ENCODE results near the gene SEMA6D. TPM values are rescaled to one million over a fixed set of nuclear protein-coding genes. Genes with fewer than 3 reads are reported as not detected.

SEMA6D gene
- total RNA-seq, 6 experiments from 2014 or later, result 0.74 to 4.4 (median 1.7) TPM

DNA sequence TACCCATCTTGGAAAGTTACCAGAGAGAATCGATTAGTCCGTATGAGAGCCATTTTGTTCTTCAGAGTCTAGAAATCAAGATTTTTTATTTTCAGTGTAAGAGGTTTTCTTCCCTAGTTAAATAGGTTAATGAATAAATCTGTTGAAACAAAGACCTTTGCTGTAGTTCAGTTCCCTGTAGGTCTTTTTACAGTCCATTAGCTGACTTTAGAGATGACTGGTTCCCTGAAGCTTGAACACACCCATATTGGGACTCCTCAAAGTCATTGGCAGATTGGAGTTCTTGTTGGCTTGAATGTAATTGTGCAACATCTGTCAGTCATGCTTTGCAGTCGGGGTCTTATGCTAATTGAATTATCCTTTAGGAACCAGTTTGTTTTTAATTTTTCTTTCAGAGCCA lies 45.3 kb downstream of the SEMA6D start:
- DNase-seq, result no peak
- Histone ChIP-seq H3K9me3 (no peaks in the 10 kb centered on the region), H3K4me1 (no peaks in the 10 kb centered on the region), H3K4me3 (no peak overlapping the region), H3K27me3 (no peaks in the 10 kb centered on the region), H3K36me3 (no peaks in the 10 kb centered on the region), H3K27ac (no peak overlapping the region)
- intact Hi-C loops (cut with DNase I), result no loop called here
- WGBS (ENCODE audit: insufficient coverage, low coverage, low lambda C conversion rate, missing lambda C conversion rate), result 44% methylated on average over 3 of the region's 3 CpGs
- ATAC-seq, result no peak
- no peak for TF ChIP-seq POLR2A (IDR thresholded peaks at IDR 0.05)
- TF ChIP-seq, protein P1, sequence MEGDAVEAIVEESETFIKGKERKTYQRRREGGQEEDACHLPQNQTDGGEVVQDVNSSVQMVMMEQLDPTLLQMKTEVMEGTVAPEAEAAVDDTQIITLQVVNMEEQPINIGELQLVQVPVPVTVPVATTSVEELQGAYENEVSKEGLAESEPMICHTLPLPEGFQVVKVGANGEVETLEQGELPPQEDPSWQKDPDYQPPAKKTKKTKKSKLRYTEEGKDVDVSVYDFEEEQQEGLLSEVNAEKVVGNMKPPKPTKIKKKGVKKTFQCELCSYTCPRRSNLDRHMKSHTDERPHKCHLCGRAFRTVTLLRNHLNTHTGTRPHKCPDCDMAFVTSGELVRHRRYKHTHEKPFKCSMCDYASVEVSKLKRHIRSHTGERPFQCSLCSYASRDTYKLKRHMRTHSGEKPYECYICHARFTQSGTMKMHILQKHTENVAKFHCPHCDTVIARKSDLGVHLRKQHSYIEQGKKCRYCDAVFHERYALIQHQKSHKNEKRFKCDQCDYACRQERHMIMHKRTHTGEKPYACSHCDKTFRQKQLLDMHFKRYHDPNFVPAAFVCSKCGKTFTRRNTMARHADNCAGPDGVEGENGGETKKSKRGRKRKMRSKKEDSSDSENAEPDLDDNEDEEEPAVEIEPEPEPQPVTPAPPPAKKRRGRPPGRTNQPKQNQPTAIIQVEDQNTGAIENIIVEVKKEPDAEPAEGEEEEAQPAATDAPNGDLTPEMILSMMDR (IDR thresholded peaks at IDR 0.05), result no peak

DNA sequence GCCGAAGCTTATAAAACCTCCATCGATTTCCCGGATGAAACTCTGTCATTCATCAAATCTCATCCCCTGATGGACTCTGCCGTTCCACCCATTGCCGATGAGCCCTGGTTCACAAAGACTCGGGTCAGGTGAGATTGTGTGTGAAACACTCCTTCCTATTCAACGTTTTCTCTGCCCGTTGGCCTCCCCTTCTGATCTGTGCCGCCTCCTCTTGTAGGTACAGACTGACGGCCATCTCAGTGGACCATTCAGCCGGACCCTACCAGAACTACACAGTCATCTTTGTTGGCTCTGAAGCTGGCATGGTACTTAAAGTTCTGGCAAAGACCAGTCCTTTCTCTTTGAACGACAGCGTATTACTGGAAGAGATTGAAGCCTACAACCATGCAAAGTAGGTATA lies 47.4 kb downstream of the SEMA6D start:
- 71% methylated on average over 13 of the region's 13 CpGs for WGBS (ENCODE audit: insufficient coverage, low coverage, low lambda C conversion rate, missing lambda C conversion rate)
- Histone ChIP-seq H3K36me3 (no peaks in the 10 kb centered on the region), H3K9me3 (no peaks in the 10 kb centered on the region), H3K4me1 (no peaks in the 10 kb centered on the region), H3K27me3 (no peaks in the 10 kb centered on the region), H3K4me3 (no peak overlapping the region), H3K27ac (no peak overlapping the region)
- TF ChIP-seq, protein P1 (IDR thresholded peaks at IDR 0.05), result no peak
- no peak for TF ChIP-seq POLR2A (IDR thresholded peaks at IDR 0.05)
- DNase-seq (no peak), ATAC-seq (no peak)
- intact Hi-C loops (cut with DNase I), result no loop called here

DNA sequence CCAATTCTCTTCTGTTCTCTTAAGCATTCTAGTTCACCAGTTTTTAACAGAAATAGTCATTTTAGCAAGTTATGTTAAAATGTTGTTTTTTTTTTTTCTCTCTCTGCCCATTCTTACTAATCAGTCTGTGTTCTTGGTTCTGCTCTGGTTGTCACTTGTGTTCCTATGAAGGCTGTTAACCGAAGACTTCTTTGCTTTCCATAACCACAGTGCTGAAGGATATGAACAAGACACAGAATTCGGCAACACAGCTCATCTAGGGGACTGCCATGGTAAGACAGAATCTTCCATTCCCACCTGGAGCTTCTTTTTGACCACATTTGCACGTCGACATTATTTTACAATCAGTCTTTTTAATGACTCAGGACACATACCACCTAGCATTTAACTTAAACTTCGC lies 49.1 kb downstream of the SEMA6D start:
- Histone ChIP-seq H3K36me3 (no peaks in the 10 kb centered on the region), H3K9me3 (no peaks in the 10 kb centered on the region), H3K4me3 (no peak overlapping the region), H3K27ac (no peak overlapping the region), H3K4me1 (no peaks in the 10 kb centered on the region), H3K27me3 (no peaks in the 10 kb centered on the region)
- intact Hi-C loops (cut with DNase I), result no loop called here
- no peak for DNase-seq
- 47% methylated on average over 5 of the region's 5 CpGs for WGBS (ENCODE audit: insufficient coverage, low coverage, low lambda C conversion rate, missing lambda C conversion rate)
- no peak for ATAC-seq
- TF ChIP-seq POLR2A (IDR thresholded peaks at IDR 0.05), result no peak
- TF ChIP-seq, protein P1 (IDR thresholded peaks at IDR 0.05), result no peak

DNA sequence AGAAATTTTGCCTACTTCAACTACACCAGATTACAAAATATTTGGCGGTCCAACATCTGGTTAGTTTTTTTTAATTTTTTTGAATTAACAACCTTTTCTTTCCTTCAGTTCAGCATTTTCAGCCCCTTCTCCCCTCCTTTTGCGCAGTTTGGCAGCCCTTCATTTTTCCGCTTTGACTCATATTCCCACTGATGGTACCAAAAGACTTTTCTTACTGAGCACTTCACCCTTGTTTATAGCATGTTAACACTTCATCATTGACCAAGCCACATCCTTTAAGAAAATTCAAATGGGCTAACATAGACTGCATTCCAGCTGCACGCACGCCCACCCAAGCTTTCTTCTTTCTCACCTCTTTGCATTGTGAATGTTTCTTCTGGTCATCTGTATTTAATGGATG lies 49.7 kb downstream of the SEMA6D start:
- no peaks in the 10 kb centered on the region for H3K36me3 ChIP-seq

More for the DNA sequence above, 49.7 kb downstream of the SEMA6D start:
- no peak for ATAC-seq
- DNase-seq, result no peak
- Histone ChIP-seq H3K9me3 (no peaks in the 10 kb centered on the region), H3K27ac (no peak overlapping the region), H3K4me1 (no peaks in the 10 kb centered on the region), H3K27me3 (no peaks in the 10 kb centered on the region), H3K4me3 (no peak overlapping the region)
- 73% methylated on average over 4 of the region's 5 CpGs for WGBS (ENCODE audit: insufficient coverage, low coverage, low lambda C conversion rate, missing lambda C conversion rate)
- TF ChIP-seq, protein P1 (IDR thresholded peaks at IDR 0.05), result no peak
- no peak for TF ChIP-seq POLR2A (IDR thresholded peaks at IDR 0.05)
- intact Hi-C loops (cut with DNase I), result no loop called here

Measured in right lobe of liver (tissue), 6 donors.